Activated CD8-positive, alpha-beta memory T cell treated with anti-CD3 and anti-CD28 coated beads for 48 hours (primary cell): ENCODE measurements around the gene ZNF423.

Experiments used
- DNase-seq, 3 experiments: peaks; one replicate each; pipeline ENCODE4 v3.0.0-alpha.2; 2020; ENCODE audit warnings: low read depth in 2 of 3, low spot score in 2 of 3

Gene ZNF423

DNA sequence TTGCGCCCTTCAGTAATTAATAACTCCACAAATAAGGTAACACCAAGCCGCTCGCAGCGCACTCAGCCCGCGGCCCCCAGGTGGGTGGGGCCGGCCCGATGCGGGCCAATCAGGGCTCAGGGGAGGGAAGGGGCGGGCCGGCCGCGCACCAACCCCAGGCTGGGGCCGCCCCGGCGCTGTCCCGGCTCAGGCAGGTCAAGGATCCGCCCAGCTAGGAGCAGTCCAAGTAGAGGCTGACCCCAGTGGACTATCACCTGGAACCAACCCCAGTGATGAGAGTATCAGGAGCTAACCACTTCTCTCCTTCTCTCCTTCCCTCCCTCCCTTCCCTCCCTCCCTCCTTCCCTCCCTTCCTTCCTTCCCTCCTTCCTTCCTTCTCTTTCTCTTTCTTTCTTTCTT is 371.5 kb downstream of the ZNF423 start:
- DNase-seq, result no peak

DNA sequence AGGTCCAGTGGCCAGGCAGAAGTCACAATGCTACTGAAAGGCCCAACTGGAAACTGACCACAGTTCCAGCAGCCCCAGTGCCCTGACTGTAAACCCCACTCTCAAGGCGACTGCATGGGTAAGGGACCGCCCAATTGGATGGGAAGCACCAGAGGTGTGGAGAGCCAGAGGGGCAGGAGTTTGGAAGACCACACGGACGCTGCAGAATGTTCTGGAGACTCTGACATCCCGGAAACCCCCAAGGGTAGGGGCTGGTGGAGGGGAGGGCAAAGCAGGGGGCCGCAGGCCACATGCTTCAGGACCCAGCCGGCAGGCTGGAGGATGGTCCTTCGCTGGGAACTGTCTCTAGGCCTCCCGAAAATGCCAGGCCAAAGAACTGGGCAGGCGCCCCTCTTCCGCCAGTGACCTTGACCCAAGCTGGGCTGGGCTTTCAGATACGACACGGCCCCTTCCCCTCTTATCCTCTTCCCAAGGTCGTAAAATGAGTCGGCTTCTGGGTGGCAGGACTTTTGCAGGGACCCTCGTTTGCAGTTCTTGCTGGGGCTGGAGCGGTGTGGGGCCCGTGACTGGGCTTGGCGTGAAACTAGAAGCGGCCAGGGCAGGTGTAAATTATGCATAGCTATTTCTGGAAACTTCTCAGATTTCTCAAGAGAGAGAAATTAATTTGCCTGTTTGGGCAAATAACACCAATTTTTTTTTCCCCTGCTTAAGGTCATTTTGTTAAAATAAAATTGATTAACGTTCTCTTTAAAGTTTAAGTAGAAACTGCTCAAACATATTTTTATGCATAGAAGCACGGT is 372.1 kb downstream of the ZNF423 start:
- no peak for DNase-seq

DNA sequence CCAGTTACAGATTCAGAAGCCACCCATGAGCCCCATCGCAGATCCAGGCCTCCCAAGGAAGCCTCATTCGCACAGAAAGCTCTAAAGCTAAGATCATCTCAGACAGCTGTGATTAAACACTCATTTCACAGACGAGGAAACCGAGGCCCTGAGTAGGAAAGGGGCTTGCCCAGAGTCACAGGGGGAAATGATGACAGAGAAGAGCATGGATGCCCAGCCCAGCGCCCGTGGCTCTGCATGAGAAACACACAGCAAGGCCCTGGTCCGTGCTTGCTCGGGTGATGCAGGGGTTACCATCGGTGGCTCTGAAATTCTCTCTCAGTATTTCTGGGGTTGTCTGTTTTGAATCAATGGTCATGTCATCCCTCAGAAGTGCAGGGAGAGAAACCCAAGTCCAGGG is 372.7 kb downstream of the ZNF423 start:
- no peak for DNase-seq

DNA sequence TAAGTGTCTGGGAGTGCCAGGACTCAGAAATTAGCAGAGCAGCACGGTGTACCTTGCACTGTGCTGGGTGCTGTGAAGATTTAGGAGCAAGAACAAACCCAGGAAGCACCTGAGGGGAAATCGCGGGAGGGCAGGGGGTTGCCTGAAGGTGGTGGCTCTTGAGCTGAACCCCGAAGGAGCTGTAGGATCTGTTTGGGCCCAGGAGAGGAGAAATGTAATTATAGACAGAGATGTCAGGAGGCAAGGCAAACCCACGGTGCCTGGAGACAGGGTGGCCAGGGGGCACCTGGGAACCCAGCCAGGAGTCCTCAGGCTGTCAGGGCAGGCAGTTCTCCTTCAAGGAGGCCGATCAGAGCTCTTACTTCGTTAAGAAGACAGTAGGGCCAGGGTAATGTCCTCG is 373.2 kb downstream of the ZNF423 start:
- no peak for DNase-seq

DNA sequence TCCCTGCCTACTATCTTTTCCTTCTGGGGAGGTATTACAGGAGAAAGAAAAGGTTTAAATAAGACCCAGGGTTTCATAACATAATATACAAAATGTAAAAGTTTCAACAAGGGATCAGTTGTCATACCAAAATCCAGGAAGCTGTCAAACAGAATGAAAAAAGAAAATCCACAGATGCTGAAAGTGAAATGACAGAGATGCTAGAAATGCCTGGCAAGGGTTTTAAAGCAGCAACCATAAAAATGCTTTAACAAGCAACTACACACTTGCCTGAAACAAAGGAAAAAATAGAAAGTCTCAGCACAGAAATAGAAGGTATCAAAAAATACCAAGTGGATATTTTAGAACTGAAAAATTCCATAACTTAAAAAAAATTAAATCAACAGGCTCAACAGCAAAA is 377.3 kb downstream of the ZNF423 start:
- no peak for DNase-seq

DNA sequence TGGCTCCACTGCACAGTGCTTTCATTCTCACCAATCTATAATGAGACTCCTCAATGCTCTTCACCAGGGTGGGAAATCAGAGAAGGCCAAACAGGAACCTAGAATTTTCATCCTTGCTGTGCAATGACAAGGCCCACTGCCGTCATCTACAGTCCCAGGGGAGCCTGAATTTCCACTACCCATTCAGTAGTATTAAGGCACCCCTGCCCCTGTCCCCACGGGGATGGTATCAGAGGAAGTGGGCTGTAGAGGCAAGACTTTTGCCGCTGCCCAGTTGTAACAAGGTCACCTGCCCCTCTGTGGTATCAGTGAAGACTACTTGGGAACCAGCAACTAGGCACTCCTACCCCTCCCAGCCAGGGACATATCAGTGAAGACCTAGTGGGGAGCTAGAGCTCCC is 377.8 kb downstream of the ZNF423 start:
- no peak for DNase-seq

DNA sequence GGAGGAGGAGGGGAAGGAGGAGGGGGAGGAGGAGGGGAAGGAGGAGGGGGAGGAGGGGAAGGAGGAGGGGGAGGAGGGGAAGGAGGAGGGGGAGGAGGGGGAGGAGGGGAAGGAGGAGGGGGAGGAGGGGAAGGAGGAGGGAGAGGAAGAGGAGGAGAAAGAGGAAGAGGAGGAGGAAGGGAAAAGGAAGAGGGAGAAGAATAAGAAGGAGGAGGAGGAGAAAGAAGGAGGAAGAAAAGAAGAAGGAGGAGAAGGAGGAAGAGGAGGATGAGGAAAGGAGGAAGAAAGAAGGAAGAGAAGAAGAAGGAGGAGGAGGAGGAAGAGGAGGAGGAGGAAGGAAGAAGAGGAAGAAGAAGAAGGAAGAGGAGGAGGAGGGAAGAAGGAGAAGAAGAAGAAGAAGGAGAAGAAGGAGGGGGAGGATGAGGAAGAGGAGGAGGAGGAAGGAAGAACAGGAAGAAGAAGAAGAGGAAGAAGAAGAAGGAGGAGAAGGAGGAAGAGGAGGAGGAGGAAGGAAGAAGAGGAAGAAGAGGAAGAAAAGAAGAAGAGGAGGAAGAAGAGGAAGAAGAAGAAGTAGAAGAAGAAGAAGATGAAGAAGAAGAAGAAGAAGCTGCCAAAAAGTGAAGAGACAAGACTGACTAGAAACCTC is 378.5 kb downstream of the ZNF423 start:
- DNase-seq, result no peak

DNA sequence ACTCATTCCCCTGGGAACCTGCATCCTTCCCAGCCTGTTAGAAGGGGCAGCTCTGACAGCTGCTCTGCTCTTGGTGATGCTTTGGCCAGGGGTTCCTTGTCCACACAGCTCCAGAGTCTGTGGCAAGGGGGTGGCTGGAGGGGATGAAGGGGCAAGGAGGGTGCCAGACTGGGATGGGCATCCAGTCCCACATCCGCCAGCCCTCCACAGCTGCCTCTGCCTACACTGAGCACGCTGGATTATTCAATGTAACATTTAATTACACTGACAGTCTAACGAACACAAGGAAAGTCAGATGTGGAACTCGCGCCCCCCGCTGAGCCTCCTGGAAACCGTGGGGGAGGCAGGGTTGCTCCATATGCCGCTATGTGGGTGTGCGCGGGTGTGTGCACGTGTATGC is 381.2 kb downstream of the ZNF423 start:
- DNase-seq, result no peak

DNA sequence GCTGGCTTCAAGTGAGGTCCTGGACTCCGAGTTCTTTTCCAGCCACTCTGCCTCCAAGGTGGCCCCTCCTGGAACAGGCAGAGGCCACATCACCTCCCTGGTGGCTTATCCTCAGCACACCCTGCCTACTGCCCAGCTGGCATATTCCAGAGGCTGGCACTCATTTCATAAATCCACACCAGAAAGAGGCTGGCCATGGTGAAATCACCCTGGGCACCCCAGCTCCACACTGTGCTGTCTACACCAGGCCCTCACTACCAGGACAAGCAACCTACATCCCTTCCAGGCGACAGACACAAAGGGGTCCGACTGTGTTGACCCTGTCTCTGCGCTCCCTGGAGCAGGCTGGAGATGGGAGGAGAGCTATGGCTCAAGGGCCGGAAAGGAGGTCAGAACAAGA is 382.1 kb downstream of the ZNF423 start:
- no peak for DNase-seq

DNA sequence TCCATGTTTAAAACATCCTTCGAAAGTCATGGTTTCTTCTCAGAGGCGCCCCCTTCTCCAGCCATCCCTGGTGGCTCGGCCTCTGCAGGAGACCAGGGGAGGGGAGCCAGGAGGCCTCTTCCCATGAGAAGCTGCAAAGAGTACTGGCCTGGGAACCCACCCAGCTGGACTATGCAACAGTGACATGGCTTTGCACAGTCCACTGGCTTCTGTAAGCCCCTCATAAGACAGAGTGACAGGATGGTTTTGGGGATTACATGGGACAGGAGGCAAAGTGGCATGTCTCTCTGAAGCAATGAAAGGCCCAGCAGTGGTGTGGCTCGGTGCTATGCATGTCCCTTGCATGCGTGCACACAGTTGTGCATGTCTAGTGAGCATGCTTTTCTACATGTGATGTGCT is 382.8 kb downstream of the ZNF423 start:
- no peak for DNase-seq

DNA sequence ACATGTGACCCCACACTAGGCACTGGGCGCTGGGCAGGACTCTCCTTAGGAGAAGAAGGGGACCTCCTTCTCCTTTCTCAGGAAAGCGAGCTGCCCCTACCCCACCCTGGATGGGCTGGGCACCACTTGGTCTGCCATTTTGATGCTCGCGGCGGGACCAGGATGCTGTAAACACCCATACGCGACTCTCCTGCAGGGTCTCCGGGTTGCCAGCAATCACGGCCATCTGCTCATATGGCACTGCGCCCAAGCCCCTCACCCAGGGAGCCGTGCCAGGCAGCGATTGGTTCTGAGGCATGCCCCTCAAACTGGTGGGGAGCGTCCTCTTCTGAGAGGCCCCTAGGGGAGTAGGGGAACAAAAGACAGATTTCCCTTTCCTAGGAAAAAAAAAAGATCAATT is 383.3 kb downstream of the ZNF423 start:
- DNase-seq, result no peak

DNA sequence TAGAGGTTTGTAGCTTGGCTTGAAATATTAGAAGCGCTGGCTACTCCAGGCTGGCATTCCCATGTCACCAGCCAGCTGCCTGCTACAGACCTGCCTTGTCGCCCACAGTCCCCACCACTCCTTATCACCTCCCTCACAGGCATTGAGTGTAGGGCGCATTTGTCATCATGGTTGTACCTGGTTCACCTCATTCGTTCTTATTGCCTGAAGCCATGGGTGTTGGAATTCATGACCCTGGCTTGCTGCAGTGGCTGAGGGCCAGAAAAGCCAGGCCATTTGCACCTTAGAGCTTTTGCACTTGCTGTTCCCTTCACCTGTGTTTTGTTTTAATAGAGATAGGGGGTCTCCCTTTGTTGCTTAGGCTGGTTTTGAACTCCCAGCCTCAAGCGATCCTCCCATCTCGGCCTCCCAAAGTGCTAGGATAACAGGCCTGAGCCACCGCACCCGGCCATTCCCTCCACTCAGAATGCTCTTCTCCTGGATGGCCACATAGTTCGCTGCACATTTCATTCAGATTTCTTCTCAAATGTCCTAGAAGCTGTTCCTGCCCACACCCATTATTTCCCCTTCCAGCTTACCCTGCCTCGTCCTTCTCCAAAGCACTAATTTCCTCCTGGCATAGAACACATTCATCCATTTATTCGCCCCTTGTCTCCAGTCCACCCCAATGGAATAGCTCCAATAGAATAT is 384.7 kb downstream of the ZNF423 start:
- DNase-seq, result no peak

DNA sequence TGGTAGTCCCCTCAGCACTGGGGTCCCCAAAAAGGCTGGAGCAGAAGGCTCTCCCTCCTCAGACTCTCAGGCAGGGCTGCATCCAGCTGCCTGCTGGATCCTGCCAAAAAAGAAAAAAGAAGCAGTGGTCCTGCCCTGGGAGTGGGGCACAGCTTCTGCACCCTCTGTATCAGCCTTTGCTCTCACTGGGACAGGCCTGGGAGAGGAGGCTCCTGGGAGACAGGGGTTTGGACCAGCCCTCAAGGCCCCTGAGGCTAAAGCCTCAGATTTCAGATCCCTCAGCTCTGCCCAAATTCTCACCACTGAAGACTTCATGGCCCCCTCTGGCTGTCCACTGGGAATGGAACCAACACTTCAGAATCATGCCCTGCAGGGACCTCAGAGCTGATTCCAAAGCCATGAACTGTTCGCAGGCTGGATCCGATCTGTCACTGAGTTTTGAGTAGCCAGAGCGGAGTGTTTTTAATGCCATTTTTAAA is 385.4 kb downstream of the ZNF423 start:
- no peak for DNase-seq

DNA sequence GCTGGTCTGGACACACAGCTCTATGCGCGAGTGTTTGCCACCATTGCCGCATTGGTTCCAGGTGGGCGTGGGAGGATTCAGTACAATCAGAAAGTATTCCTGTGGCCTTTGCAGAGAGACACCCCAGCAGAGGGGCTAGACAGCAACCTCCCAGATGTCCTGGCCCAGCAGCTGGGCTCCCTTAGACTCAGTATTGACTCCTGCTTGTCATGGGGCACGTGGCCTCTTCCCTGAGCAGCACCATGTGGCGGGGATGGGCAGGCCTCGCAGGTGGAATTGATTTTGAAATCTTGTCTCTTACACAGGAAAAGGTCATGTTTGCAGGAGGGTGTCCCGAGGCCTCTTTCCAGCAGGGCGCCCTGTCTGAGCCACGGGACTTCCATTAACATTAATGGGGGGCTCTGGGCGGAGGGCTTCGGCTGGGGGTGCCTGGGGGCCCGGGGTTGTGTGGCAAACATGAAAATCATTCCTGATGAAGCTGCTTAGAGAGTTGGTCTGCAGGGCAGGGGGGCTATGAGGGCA is 385.9 kb downstream of the ZNF423 start:
- no peak for DNase-seq

DNA sequence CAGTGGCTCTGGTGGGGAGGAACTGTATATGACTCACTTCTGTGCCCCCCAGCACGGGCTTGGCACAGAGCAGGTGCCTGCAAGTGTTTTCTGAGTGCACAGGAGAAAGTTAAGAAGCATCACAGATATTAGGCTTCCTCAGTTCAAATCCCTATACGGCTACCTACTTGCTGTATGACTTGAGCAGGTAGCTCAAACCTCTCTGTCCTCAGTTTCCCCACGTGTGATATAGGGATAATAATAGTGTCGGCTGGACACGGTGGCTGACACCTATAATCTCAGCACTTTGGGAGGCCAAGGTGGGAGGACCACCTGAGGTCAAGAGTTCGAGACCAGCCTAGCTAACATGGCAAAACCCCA is 386.6 kb downstream of the ZNF423 start:
- no peak for DNase-seq

DNA sequence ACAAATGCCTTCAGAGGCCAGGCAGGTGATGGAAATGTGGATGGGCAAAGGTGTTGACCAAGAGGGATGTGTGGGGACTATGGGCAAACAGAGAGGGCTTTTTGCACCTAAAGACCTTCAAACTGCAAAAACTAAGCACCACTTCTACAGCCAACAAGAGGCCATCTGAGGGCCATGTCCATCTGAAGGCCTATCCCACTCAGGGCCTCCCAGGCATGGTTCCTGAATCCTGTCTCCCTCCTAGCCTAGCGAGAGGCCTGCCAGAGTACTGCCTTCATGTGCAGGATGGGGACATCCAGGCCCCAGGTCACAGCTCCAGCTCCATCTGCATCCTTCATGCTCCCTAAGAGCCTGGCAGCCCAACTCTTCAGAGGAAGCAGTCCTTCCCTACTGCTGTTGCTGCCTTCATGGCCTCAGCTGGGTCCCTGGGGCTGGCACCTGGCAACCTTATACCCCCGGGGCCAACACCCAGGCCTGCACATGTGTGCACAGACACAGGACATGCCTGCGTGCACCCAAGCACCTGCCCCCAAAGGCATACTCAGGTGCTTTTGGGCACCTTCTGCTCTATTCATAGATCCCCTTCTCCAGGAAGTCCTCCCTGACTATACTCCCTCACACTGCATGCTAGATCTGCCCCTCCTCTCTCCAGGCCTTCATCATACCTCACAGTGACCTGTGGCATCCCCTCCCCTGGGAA is 387.2 kb downstream of the ZNF423 start:
- no peak for DNase-seq

DNA sequence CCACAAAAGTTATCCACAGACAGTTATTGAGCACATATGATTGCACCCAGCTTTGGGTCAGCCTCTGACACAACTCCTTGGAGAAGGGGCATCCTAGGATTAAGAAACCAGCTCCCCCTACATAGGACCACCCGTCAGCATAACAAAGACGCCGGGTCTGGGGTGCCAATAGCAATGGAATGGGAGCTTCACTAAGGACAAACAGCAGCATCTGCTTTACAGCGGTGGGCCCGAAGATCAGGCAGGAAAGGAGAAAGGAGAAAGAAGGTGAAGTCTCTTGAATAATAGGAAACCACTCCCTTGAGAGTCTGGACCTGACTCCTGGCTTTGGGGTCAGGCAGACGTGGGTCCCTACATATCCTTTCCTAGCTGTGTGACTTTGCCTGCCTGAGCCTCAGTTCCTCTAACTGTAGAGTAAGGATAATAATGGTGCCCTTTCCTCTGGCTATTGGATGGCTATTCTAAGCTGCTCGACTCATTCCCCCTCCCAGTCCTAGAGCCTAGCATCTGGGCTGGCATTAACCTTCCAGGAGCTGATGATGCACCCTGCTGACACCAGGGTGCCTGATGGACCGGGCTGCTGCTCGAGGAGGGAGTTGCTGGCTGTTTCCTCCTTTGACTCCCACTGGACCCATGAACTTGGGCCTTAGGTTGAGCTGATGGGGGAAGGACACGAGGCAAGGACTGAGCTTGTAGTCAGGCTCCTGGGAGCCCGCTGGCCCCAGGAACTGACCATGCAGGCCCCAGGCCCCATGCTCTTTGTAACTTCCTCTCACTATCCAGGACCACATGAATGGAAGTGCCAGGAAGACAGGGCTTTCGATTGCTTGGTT is 388.2 kb downstream of the ZNF423 start:
- no peak for DNase-seq

DNA sequence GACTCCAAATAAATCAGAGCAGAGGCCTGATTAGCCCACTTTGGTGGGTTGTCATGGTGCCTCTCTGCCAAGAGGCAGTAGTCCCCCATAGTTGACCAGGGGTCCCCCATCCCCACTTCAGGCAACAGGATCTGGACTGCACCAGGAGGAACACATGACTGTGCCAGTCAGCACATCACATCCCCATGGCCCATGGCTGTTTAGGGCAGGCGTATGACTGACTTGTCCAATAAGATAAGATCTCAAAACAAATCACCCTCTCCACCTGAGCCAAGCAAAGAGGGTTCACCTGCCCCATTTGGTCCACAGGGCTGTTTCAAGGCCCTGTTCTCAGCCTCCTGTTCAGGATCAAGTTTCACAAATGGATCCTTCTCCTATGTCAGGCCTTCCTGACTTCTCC is 389.0 kb downstream of the ZNF423 start:
- no peak for DNase-seq

DNA sequence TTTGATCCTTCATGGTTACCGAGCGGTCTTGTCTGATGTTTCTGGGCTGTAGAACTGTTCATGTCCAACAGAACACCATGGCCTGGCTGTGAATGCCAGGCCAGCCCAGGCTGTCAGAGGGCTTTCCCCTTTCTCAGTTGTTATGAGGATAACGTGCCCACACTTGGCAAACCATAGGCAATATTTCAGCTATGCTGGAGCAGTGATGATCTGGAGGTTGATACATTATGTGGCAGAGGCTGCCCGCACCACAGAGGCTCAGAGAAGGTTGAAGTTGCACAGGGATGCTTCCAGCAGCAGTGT is 389.4 kb downstream of the ZNF423 start:
- DNase-seq, result no peak

DNA sequence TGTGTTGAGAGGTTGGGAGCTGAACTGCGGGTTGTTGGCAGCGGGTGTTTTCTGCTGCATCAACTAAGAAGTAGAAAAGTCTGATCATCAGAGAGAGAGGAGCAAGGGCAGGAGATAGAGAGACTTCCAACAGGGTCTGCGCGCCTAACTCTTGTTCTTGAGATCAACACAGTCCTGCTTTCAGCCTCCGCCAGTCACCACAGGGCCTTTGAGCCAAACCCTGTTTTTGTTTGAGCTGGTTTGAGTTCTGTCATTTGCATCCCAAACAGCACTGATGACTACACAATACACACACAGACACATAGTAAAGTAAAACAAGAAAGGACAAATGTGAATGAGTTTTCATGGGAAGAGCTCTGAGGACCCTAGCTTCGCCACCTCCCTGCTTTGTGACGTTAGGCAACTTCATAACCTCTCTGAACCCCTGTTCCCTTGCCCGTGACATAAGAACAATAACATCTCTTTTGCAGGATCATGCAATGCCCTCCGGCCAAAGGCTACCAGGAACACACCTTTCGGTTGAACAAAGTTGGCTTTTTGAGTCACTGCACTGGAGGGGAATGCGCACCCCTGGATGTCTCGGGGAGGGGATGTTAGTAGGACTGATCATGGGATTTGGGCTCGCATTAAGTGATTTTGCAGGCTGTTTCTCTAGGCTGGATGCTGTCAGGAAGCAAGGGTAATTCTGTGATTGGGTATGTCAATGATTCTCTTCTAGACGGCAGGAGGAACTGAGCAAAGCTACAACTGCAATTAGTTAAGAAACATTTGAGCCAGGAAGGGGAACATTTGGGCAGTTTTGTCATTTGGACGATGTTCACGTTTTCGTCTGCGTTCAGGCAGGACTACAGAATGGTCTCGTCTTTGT is 390.0 kb downstream of the ZNF423 start:
- no peak for DNase-seq
